GM23338 (cell line): ENCODE results near the gene SELENOV. TPM values are rescaled to one million over a fixed set of nuclear protein-coding genes. Genes with fewer than 3 reads are reported as not detected.

Source experiments
- ATAC-seq: fragments of 200-7000 bp; cut with Tn5 transposase; 3 replicates; pipeline ENCODE4 v1.9.1; 2020
- DNase-seq: peaks from one replicate; pipeline ENCODE4 v3.0.0-alpha.2; 2015; ENCODE audit warnings: low spot score
- H2AFZ ChIP-seq: fragments of 200-600 bp; sonication (generic); 2 replicates; pipeline ENCODE4 v1.8.0; 2016; ENCODE audit warnings: antibody characterized with exemption, mild to moderate bottlenecking, moderate library complexity
- H3F3A ChIP-seq: fragments of 200-600 bp; sonication (generic); replicated peaks from 2 replicates; pipeline ENCODE4 v1.8.0; 2017; ENCODE audit warnings: antibody characterized with exemption, mixed run types, low read depth
- H3K27ac ChIP-seq: fragments of 200-600 bp; sonication (generic); 2 replicates; pipeline ENCODE4 v1.6.1; 2016; ENCODE audit warnings: low read depth
- H3K27me3 ChIP-seq: fragments of 200-600 bp; sonication (generic); 2 replicates; pipeline ENCODE4 v1.8.0; 2016; ENCODE audit warnings: mild to moderate bottlenecking, mixed run types, moderate library complexity; ENCODE audit not compliant: insufficient read depth
- H3K36me3 ChIP-seq: fragments of 200-600 bp; sonication (generic); 2 replicates; pipeline ENCODE4 v1.8.0; 2016; ENCODE audit warnings: mild to moderate bottlenecking; ENCODE audit not compliant: insufficient read depth
- H3K4me1 ChIP-seq: fragments of 200-600 bp; sonication (generic); 2 replicates; pipeline ENCODE4 v1.8.0; 2016; ENCODE audit warnings: mild to moderate bottlenecking, moderate library complexity; ENCODE audit not compliant: insufficient read depth
- H3K4me2 ChIP-seq: fragments of 200-600 bp; sonication (generic); 2 replicates; pipeline ENCODE4 v1.7.1; 2017; ENCODE audit warnings: mixed run types
- H3K4me3 ChIP-seq: fragments of 200-600 bp; sonication (generic); 2 replicates; pipeline ENCODE4 v1.6.1; 2016; ENCODE audit warnings: mixed run types
- H3K79me2 ChIP-seq: fragments of 200-600 bp; sonication (generic); replicated peaks from 2 replicates; pipeline ENCODE4 v1.8.0; 2017; ENCODE audit warnings: mild to moderate bottlenecking; ENCODE audit not compliant: insufficient read depth
- H3K9me2 ChIP-seq: fragments of 200-600 bp; sonication (generic); 2 replicates; pipeline ENCODE4 v1.8.0; 2017; ENCODE audit not compliant: insufficient read depth
- H4K20me1 ChIP-seq: fragments of 200-600 bp; sonication (generic); replicated peaks from 2 replicates; pipeline ENCODE4 v1.8.0; 2017; ENCODE audit warnings: mild to moderate bottlenecking; ENCODE audit not compliant: insufficient read depth
- H3K27ac Mint-ChIP-seq: 2 replicates; pipeline ENCODE4 v1.8.0; 2020; ENCODE audit warnings: inconsistent platforms, mild to moderate bottlenecking, moderate library complexity, mixed read lengths
- H3K27me3 Mint-ChIP-seq: 3 replicates; pipeline ENCODE4 v1.8.0; 2022; ENCODE audit warnings: low read depth, mild to moderate bottlenecking, moderate library complexity, mixed read lengths, inconsistent platforms; ENCODE audit not compliant: insufficient read depth, poor library complexity
- H3K36me3 Mint-ChIP-seq: 3 replicates; pipeline ENCODE4 v1.8.0; 2021; ENCODE audit warnings: low read depth, mild to moderate bottlenecking, inconsistent platforms, moderate library complexity, mixed read lengths
- H3K4me1 Mint-ChIP-seq: 3 replicates; pipeline ENCODE4 v1.8.0; 2020; ENCODE audit warnings: mild to moderate bottlenecking, inconsistent platforms, mixed read lengths
- H3K4me3 Mint-ChIP-seq: 3 replicates; pipeline ENCODE4 v1.8.0; 2021; ENCODE audit warnings: moderate library complexity, mild to moderate bottlenecking, inconsistent platforms, mixed read lengths
- H3K9me3 Mint-ChIP-seq: 3 replicates; pipeline ENCODE4 v1.8.0; 2020; ENCODE audit warnings: moderate library complexity, mild to moderate bottlenecking, inconsistent platforms, mixed read lengths
- CTCF ChIP-seq, 2 experiments: fragments of 200-600 bp in 1 of 2; sonication (generic) in 1 of 2; conservative IDR thresholded peaks; 2 replicates each; pipeline versions ENCODE4 v1.5.1 to v1.6.1; 2016 to 2017; ENCODE audit warnings: antibody characterized with exemption in 2 of 2, low read depth in 2 of 2, mild to moderate bottlenecking in 2 of 2, moderate library complexity in 1 of 2
- ETS1 ChIP-seq: IDR thresholded peaks from 2 replicates; pipeline ENCODE4 v1.6.1; 2016; ENCODE audit warnings: antibody characterized with exemption
- EZH2 ChIP-seq: fragments of 200-600 bp; sonication (generic); IDR thresholded peaks from one replicate; pipeline ENCODE4 v1.8.0; 2017; ENCODE audit warnings: antibody characterized with exemption, mild to moderate bottlenecking, low read depth; ENCODE audit not compliant: unreplicated experiment
- EZH2phosphoT487 ChIP-seq: fragments of 200-600 bp; sonication (generic); IDR thresholded peaks from one replicate; pipeline ENCODE4 v1.8.1; 2018; ENCODE audit warnings: antibody characterized with exemption; ENCODE audit not compliant: unreplicated experiment
- JUNB ChIP-seq: IDR thresholded peaks from one replicate; pipeline ENCODE4 v1.6.1; 2016; ENCODE audit warnings: antibody characterized with exemption; ENCODE audit not compliant: unreplicated experiment
- NANOG ChIP-seq: IDR thresholded peaks from 2 replicates; pipeline ENCODE4 v1.6.1; 2016; ENCODE audit warnings: antibody characterized with exemption, borderline replicate concordance
- POLR2AphosphoS5 ChIP-seq: IDR thresholded peaks from 2 replicates; pipeline ENCODE4 v1.6.1; 2016; ENCODE audit warnings: antibody characterized with exemption, low read depth
- STAT1 ChIP-seq: IDR thresholded peaks from one replicate; pipeline ENCODE4 v1.6.1; 2016; ENCODE audit warnings: antibody characterized with exemption; ENCODE audit not compliant: unreplicated experiment
- ZNF331 ChIP-seq: fragments of 250-450 bp; sonication (Bioruptor Pico); IDR thresholded peaks from 2 replicates; pipeline ENCODE4 v1.5.0; 2020; ENCODE audit warnings: low read depth, mild to moderate bottlenecking, moderate library complexity
- ZNF462 ChIP-seq: fragments of 250-450 bp; sonication (Bioruptor Pico); IDR thresholded peaks from 2 replicates; pipeline ENCODE4 v1.5.0; 2020; ENCODE audit warnings: mild to moderate bottlenecking, moderate library complexity
- polyA plus RNA-seq: library from polyadenylated mRNA; unstranded; fragments of >200 nt; fragmentation: Nextera tagmentation; extraction: Ambion mirVana; gene quantifications from 2 replicates; pipeline ENCODE4 v1.2.1, GENCODE V29; 2016
- total RNA-seq: library from RNA; depleted of rRNA; stranded (reverse); fragments of >200 nt; shearing (Covaris generic); gene quantifications from 2 replicates; pipeline ENCODE4 v1.2.3, GENCODE V29; 2014

SELENOV gene
- total and polyA plus RNA-seq, 2 experiments from 2014 or later: 8.0 to 8.7 TPM

- TF ChIP-seq CTCF (conservative IDR thresholded peaks at IDR 0.05; ENCODE audit: low read depth in 2 of 2): no peak
Observed at GRCh38 chr19:39494661-39495060, 20.3 kb upstream of the SELENOV start (continued).

- no peak for DNase-seq
- TF ChIP-seq STAT1 (no peak), POLR2AphosphoS5 (no peak), ZNF331 (CRISPR knock-in tag) (no peak), ETS1 (no peak), NANOG (no peak), JUNB (no peak), CTCF (conservative IDR thresholded peaks at IDR 0.05; ENCODE audit: low read depth in 2 of 2) (no peak), EZH2phosphoT487 (no peak), EZH2 (no peak), ZNF462 (CRISPR knock-in tag) (no peak)
Observed at GRCh38 chr19:39496063-39496462, 18.9 kb upstream of the SELENOV start.

More at GRCh38 chr19:39496063-39496462, 18.9 kb upstream of the SELENOV start:
- Histone ChIP-seq H3K4me1 (peaks cover 20% of the 10 kb centered on the region), H3K27me3 (peaks cover 42% of the 10 kb centered on the region), H3K79me2 (no peaks in the 10 kb centered on the region), H2AFZ (no peak overlapping the region), H4K20me1 (no peaks in the 10 kb centered on the region; the same call in 1 of the 2 replicates), H3K36me3 (0 out of 2 replicates have a peak, but pooled peaks cover 4% of the 10 kb centered on the region), H3K4me2 (no peak overlapping the region), H3K4me3 (no peak overlapping the region), H3F3A (peaks cover 9% of the 10 kb centered on the region), H3K9me2 (no peaks in the 10 kb centered on the region), H3K27ac (no peak overlapping the region)
- H3K4me3 Mint-ChIP-seq: no peak overlapping the region; the same call in 2 of the 3 replicates
- no peaks in the 10 kb centered on the region for H3K9me3 Mint-ChIP-seq
- H3K36me3 Mint-ChIP-seq: peaks cover 15% of the 10 kb centered on the region
- no peak overlapping the region for H3K27ac Mint-ChIP-seq
- ATAC-seq: no peak
- peaks cover 46% of the 10 kb centered on the region for H3K27me3 Mint-ChIP-seq
- H3K4me1 Mint-ChIP-seq: peaks cover 23% of the 10 kb centered on the region
